Neural cell (in vitro differentiated cells): ENCODE measurements around the gene PRKAR1B. TPM values are rescaled to one million over a fixed set of nuclear protein-coding genes. Genes with fewer than 3 reads are reported as not detected.

Experiments
- H2AFZ ChIP-seq: fragments of 200-600, 300-800 bp; sonication (generic), shearing (Covaris generic); 2 replicates; pipeline ENCODE4 v1.6.0; 2014; ENCODE audit warnings: low read depth, mild to moderate bottlenecking, antibody characterized with exemption, low read length, moderate library complexity
- H3F3A ChIP-seq: fragments of 200-600 bp; shearing (Covaris generic); 2 replicates; pipeline ENCODE4 v1.6.1; 2016; ENCODE audit warnings: mild to moderate bottlenecking, moderate library complexity, mixed read lengths, antibody characterized with exemption, low read length; ENCODE audit not compliant: insufficient read depth, poor library complexity, severe bottlenecking
- H3K27ac ChIP-seq: fragments of 200-600, 300-800 bp; sonication (generic), shearing (Covaris generic); 2 replicates; pipeline ENCODE4 v1.5.1; 2014; ENCODE audit warnings: mild to moderate bottlenecking, low read length, moderate library complexity
- H3K27me3 ChIP-seq: fragments of 300-800, 200-600 bp; sonication (generic), shearing (Covaris generic); 2 replicates; pipeline ENCODE4 v1.6.0; 2014; ENCODE audit warnings: mild to moderate bottlenecking, low read depth, low read length, moderate library complexity; ENCODE audit not compliant: insufficient read depth
- H3K36me3 ChIP-seq: fragments of 300-800, 200-600 bp; sonication (generic), shearing (Covaris generic); 2 replicates; pipeline ENCODE4 v1.5.1; 2014; ENCODE audit warnings: mild to moderate bottlenecking, antibody characterized with exemption, low read length, moderate library complexity; ENCODE audit not compliant: insufficient read depth
- H3K4me2 ChIP-seq: fragments of 300-800, 200-600 bp; sonication (generic), shearing (Covaris generic); 2 replicates; pipeline ENCODE4 v1.6.0; 2014; ENCODE audit warnings: mild to moderate bottlenecking, low read length
- H3K4me3 ChIP-seq: fragments of 300-800, 200-600 bp; sonication (generic), shearing (Covaris generic); 2 replicates; pipeline ENCODE4 v1.5.1; 2014; ENCODE audit warnings: mild to moderate bottlenecking, low read length, moderate library complexity
- H3K79me2 ChIP-seq: fragments of 200-600 bp; shearing (Covaris generic); replicated peaks from 2 replicates; pipeline ENCODE4 v1.6.0; 2014; ENCODE audit warnings: mild to moderate bottlenecking, low read length, moderate library complexity; ENCODE audit not compliant: insufficient read depth
- H3K9ac ChIP-seq: fragments of 300-800, 200-600 bp; sonication (generic), shearing (Covaris generic); 2 replicates; pipeline ENCODE4 v1.6.1; 2016; ENCODE audit warnings: mild to moderate bottlenecking, low read length, mixed read lengths
- H3K9me2 ChIP-seq: fragments of 200-600 bp; shearing (Covaris generic); 2 replicates; pipeline ENCODE4 v1.6.1; 2016; ENCODE audit warnings: mild to moderate bottlenecking, low read length, mixed read lengths; ENCODE audit not compliant: insufficient read depth
- H3K9me3 ChIP-seq: fragments of 200-600, 300-800 bp; sonication (generic), shearing (Covaris generic); 2 replicates; pipeline ENCODE4 v1.6.1; 2016; ENCODE audit warnings: mild to moderate bottlenecking, mixed run types, low read length, moderate library complexity, mixed read lengths
- H4K20me1 ChIP-seq: fragments of 200-600 bp; shearing (Covaris generic); 2 replicates; pipeline ENCODE4 v1.6.1; 2016; ENCODE audit warnings: mild to moderate bottlenecking, mixed run types; ENCODE audit not compliant: insufficient read depth
- CTCF ChIP-seq: fragments of 450-650 bp; IDR thresholded peaks from 2 replicates; pipeline ENCODE4 v1.5.1; 2014; ENCODE audit warnings: antibody characterized with exemption, mild to moderate bottlenecking, moderate library complexity; ENCODE audit not compliant: poor library complexity, severe bottlenecking
- EP300 ChIP-seq: fragments of 450-650 bp; conservative IDR thresholded peaks from 2 replicates; pipeline ENCODE4 v1.6.1; 2014; ENCODE audit warnings: antibody characterized with exemption, mild to moderate bottlenecking, moderate library complexity; ENCODE audit not compliant: poor library complexity, severe bottlenecking
- EZH2 ChIP-seq: fragments of 200-600, 300-800 bp; shearing (Covaris generic), sonication (generic); IDR thresholded peaks from 2 replicates; pipeline ENCODE4 v1.6.1; 2014; ENCODE audit warnings: antibody characterized with exemption, low read length, borderline replicate concordance, mild to moderate bottlenecking; ENCODE audit not compliant: insufficient read depth, poor library complexity, severe bottlenecking
- MXI1 ChIP-seq: fragments of 450-650 bp; conservative IDR thresholded peaks from 2 replicates; pipeline ENCODE4 v1.6.1; 2014; ENCODE audit warnings: antibody characterized with exemption, mild to moderate bottlenecking; ENCODE audit not compliant: poor library complexity, severe bottlenecking
- POLR2AphosphoS5 ChIP-seq: IDR thresholded peaks from 2 replicates; pipeline ENCODE4 v1.6.1; 2012
- RAD21 ChIP-seq: fragments of 450-650 bp; conservative IDR thresholded peaks from 2 replicates; pipeline ENCODE4 v1.6.1; 2014; ENCODE audit warnings: antibody characterized with exemption, mild to moderate bottlenecking, moderate library complexity
- REST ChIP-seq: IDR thresholded peaks from 2 replicates; pipeline ENCODE4 v1.6.1; 2012; ENCODE audit warnings: borderline replicate concordance
- SMC3 ChIP-seq: fragments of 450-650 bp; conservative IDR thresholded peaks from 2 replicates; pipeline ENCODE4 v1.6.1; 2014; ENCODE audit warnings: antibody characterized with exemption, mild to moderate bottlenecking, moderate library complexity; ENCODE audit not compliant: poor library complexity
- TAF1 ChIP-seq: IDR thresholded peaks from 2 replicates; pipeline ENCODE4 v1.6.1; 2012; ENCODE audit warnings: low read depth
- polyA plus RNA-seq: library from polyadenylated mRNA; depleted of rRNA; stranded (reverse); fragments of >200 nt; gene quantifications from 2 replicates; pipeline ENCODE4 v1.2.3, GENCODE V29; 2014

The PRKAR1B gene
- polyA plus RNA-seq, 1 donor from 2014 or later: 38.6 TPM

DNA sequence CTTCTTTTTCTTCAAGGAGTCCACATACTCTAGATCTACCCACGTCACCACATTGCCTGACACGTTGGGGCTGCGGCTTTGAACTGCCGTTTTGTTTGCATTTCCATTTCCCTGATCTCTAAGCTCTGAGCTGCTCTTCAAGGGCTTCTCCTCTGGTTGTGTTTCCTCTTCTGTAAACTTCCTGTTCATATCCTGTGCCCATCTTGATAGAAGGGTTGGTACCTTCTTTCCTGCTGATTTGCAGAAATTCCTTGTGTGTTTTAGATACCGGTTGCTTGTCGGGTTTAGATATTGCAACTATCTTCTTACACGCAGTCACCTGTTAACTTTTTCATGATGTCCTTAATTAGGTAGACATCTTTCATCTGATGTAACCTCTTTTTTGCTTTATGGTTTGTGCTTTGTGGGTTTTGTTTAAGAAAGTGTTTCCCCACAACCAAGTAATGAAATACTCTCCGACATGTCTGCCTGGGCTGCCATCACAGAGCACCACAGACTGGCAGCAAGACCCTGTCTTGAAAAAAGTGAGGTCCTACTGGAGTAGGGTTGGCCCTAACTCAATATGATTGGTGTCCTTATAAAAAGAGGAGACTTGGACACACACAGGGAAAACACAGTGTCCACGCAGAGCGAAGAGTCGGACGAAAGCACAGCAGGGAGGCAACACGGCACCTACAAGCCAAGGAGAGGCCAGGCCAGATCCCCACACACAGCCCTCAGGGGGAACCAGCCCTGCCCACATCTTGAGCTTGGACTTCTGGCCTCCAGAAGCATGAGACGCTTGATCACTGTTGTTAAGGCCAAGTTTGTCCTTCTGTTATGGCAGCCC lies 108.3 kb downstream of the PRKAR1B start:
- Histone ChIP-seq H3K79me2 (no peaks in the 10 kb centered on the region), H3K4me3 (no peak overlapping the region), H3K9me3 (peaks cover 21% of the 10 kb centered on the region), H3K4me2 (no peak overlapping the region), H2AFZ (no peak overlapping the region), H3K36me3 (no peaks in the 10 kb centered on the region), H3K9ac (no peak overlapping the region), H3K27me3 (no peaks in the 10 kb centered on the region), H3K27ac (no peak overlapping the region), H4K20me1 (no peaks in the 10 kb centered on the region), H3K9me2 (no peaks in the 10 kb centered on the region), H3F3A (no peaks in the 10 kb centered on the region)
- no peak for TF ChIP-seq EZH2
- no peak for TF ChIP-seq TAF1
- TF ChIP-seq MXI1: no peak
- TF ChIP-seq RAD21: no peak
- TF ChIP-seq POLR2AphosphoS5: no peak
- TF ChIP-seq CTCF: no peak
- no peak for TF ChIP-seq SMC3
- TF ChIP-seq EP300: no peak
- TF ChIP-seq REST: no peak

DNA sequence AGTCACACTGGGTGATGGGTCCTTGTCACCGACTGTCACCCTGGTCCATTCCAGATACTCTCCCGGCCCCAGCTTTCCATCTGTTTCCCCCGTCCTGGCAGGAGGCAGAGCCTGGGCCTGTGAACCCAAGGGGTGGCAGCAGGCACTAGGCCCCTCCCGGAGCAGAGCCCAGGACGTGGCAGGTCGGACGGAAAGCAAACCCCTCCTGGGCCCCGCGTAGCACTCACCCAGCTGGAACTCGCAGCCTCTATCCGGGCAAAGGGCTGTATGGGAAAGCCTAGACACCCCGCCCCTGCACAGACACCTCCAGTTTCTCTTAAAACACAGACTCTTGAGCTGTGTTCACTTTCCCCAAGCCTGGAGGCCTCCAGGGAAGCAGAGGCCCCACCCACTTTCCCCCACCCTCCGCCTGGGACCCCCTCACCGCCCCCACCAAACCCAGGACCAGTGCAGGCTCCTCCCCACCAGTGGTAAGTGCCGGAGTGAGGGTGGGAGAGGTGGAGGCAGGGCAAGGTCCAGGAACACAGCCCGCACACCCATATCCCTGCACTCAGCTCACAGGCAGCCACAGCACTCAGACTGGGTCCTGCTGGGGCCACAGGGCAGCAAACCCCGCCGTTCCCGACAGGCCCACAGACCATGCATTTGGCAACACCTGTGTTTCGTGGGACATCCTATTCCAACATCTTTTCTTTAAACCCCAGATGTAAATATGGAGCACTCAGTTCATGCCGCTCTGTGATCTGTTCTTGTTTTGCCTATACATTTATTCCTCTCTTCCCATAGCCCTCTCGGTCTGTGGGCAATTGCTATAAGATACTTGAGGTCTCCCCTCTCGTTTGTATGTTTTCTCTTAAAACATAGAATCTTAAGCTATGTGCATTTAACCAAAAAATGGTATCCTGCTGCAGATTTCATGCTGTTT lies 109.2 kb downstream of the PRKAR1B start:
- Histone ChIP-seq H3F3A (no peaks in the 10 kb centered on the region), H3K9ac (no peak overlapping the region), H3K4me2 (no peak overlapping the region), H3K4me3 (no peak overlapping the region), H3K27me3 (no peaks in the 10 kb centered on the region), H4K20me1 (no peaks in the 10 kb centered on the region), H3K79me2 (no peaks in the 10 kb centered on the region), H3K36me3 (no peaks in the 10 kb centered on the region), H3K9me3 (peaks cover 18% of the 10 kb centered on the region), H3K9me2 (no peaks in the 10 kb centered on the region), H3K27ac (no peak overlapping the region), H2AFZ (no peak overlapping the region)
- no peak for TF ChIP-seq REST
- no peak for TF ChIP-seq MXI1
- TF ChIP-seq EZH2: no peak
- TF ChIP-seq TAF1: no peak
